SK-N-DZ (cell line): ENCODE measurements around the gene NBAS.
"Not testable (repeated sequence)": the region's sequence is repeated elsewhere in the genome, so short reads cannot be mapped to it uniquely, and the experiment has no call there.

ENCODE experiments used
- DNase-seq: peaks from one replicate; pipeline ENCODE4 v3.0.0-alpha.2; 2015; ENCODE audit warnings: low spot score

The NBAS gene

GRCh38 chr2:15560140-15560987, 770 bp downstream of the NBAS start:
- DNase-seq, result peak; percentile 90

- peak; percentile 90 for DNase-seq
These were observed 1.6 kb downstream of the NBAS start for GRCh38 chr2:15559379-15560139.

- DNase-seq, result no peak
These were observed 3.2 kb downstream of the NBAS start for GRCh38 chr2:15557887-15558311.

GRCh38 chr2:15556311-15556930, 4.7 kb downstream of the NBAS start:
- DNase-seq, result peak; percentile 88

GRCh38 chr2:15555760-15556193, 5.4 kb downstream of the NBAS start:
- peak; percentile 88 for DNase-seq

- DNase-seq, result peak; percentile 90
These were observed 6.5 kb downstream of the NBAS start for GRCh38 chr2:15554525-15555218.

- DNase-seq, result peak; percentile 90
These were observed 7.2 kb downstream of the NBAS start for GRCh38 chr2:15553951-15554350.

GRCh38 chr2:15553519-15553918, 7.6 kb downstream of the NBAS start:
- no peak for DNase-seq

- peak; percentile 90 for DNase-seq
These were observed 12.2 kb downstream of the NBAS start for GRCh38 chr2:15548974-15549373.

- peak; percentile 90 for DNase-seq
These were observed 13.8 kb downstream of the NBAS start for GRCh38 chr2:15547115-15547876.

- peak; percentile 91 for DNase-seq
These were observed 14.6 kb downstream of the NBAS start for GRCh38 chr2:15546297-15547098.

GRCh38 chr2:15544227-15544626, 16.9 kb downstream of the NBAS start:
- DNase-seq, result peak; percentile 89

- peak; percentile 90 for DNase-seq
These were observed 17.6 kb downstream of the NBAS start for GRCh38 chr2:15543541-15543940.

- DNase-seq, result no peak
These were observed 18.1 kb downstream of the NBAS start for GRCh38 chr2:15543053-15543452.

GRCh38 chr2:15542269-15542668, 18.9 kb downstream of the NBAS start:
- not testable (repeated sequence) for DNase-seq

GRCh38 chr2:15540523-15540922, 20.6 kb downstream of the NBAS start:
- peak; percentile 90 for DNase-seq

GRCh38 chr2:15539999-15540398, 21.1 kb downstream of the NBAS start:
- DNase-seq, result no peak

- peak; percentile 89 for DNase-seq
These were observed 22.3 kb downstream of the NBAS start for GRCh38 chr2:15538792-15539191.

GRCh38 chr2:15533860-15534480, 27.2 kb downstream of the NBAS start:
- peak; percentile 92 for DNase-seq
